GM12874 (cell line): Measurements from ENCODE around the gene CDK5R1.

Experiments used
- CTCF ChIP-seq: IDR thresholded peaks from 2 replicates; pipeline ENCODE4 v1.5.1; 2011; ENCODE audit warnings: low read depth, mild to moderate bottlenecking, control low read depth, low read length, moderate library complexity; ENCODE audit not compliant: insufficient read depth

Gene CDK5R1

DNA sequence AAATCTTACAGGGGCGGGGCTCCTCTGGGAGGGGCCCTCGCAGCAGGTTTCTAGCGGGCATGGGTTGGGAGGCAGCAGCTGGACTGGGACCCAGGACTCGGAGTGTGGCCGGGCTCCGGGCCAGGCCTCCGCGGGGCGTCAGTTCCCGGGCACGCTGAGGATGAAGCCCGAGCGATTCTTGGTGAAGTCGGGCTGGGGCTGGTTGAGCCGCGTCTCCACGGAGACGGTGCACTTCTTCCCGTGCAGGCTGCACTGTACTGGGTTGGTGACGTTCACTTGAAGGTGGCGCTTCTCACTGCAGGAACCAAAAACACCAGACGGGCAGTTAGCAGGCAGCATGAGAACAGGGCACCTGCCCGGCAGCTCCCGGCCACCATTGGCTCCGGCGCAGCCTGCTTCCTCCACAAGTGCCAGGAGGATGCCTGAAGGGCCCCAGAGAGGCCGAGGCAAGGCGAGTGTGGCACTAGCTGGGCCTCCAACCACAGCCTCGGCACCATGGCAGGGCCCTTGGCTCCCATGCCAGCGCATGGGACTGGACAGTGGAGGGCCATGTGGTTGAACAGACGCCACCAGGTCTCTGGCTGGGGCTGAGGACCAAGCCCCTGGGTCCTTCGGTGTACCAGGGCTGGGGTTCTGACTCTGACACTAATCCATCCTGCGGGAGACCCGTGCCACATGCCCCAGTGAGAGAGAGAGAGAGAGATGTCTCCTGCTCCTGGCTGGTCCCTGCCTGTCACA, 8.0 kb downstream of the CDK5R1 start:
- no peak for TF ChIP-seq CTCF

DNA sequence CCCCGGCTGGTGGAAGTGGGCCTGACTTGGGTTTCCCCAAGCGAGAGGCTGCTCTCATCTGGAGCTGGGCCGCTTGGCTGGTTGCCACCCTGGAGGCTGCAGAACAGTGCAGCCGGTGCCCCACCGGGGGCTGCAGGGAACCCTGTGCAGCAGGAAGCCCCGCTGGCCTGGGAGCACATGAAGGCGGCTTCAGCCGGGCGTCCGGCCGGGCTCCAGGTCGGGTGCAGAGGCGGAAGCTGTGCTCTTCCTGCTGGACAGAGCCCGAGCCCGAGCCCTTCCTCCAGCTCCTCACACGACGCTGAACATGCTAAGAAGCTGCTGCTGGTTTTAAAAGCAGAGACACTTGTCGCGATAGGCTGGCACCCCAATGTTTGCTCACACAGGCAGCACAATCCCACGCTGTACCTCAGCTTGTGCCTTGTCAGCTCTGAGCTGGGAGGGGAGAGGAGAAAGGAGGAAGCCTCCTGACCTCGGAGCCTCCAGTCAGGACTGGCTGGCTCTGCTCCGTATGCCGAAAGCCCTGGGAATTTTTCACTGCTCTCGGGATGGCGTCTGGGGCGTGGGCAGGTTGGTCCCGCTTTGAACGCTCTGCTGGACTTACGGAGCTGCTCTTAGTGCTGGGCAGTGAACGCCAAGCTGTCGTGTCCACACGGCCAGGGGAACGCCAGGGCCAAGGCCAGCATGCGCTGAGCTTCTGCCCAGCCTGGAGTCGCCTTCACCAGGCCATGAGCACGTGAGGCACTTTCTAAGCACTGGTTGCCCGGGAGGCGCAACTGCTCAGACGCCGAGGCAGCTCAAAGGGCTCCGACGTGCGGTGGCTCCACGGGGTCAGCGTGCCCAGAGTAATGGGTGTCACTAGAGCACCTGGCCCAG, 8.8 kb downstream of the CDK5R1 start:
- no peak for TF ChIP-seq CTCF

GRCh38 chr17:32496395-32497073, 9.7 kb downstream of the CDK5R1 start:
- no peak for TF ChIP-seq CTCF

GRCh38 chr17:32497431-32498205, 10.8 kb downstream of the CDK5R1 start:
- TF ChIP-seq CTCF: no peak

DNA sequence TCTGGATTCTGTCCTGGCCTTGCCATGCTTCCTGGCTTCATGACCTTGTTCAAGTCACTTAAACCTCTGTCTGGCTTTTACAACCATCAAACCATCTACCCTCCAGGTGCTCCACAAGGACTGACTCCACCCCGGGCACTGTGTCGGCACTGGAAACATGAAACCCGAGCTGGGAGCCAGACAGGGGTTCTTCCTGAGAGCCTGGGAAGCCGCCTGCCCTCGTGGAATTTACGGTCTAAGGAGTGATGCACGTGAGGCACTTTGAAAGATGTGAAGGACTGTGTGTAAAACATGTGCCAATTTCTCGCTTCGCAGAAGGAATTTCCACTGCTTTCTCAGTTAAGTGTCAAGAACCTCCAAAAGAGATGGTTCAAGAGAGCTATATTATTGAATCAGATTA, 11.6 kb downstream of the CDK5R1 start:
- TF ChIP-seq CTCF: no peak

- no peak for TF ChIP-seq CTCF
Measured at GRCh38 chr17:32502013-32502412, 15.2 kb downstream of the CDK5R1 start.
